ENCODE measurements around the gene GAB2.

GAB2 gene

DNA sequence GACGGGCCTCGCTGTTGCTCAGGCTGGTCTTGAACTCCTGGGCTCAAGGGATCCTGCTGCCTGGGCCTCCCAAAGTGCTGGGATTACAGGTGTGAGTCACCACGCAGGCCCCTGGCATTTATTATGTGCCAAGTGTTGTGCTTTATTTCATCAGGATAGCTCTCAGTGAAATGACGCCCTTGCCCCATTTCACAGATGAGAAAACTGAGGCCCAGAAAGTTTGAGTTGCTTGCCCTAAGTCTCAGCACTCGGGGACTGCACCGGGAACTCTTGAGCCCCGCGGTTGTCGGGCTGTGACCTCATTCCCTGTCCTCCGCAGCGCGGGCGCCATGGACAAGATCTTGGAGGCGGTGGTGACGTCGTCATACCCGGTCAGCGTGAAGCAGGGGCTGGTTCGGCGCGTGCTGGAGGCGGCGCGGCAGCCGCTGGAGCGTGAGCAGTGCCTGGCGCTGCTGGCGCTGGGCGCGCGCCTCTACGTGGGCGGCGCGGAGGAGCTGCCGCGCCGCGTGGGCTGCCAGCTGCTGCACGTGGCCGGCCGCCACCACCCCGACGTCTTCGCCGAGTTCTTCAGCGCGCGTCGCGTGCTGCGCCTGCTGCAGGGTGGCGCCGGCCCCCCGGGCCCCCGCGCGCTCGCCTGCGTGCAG, 221.6 kb downstream of the GAB2 start:
- TF ChIP-seq, protein P1, sequence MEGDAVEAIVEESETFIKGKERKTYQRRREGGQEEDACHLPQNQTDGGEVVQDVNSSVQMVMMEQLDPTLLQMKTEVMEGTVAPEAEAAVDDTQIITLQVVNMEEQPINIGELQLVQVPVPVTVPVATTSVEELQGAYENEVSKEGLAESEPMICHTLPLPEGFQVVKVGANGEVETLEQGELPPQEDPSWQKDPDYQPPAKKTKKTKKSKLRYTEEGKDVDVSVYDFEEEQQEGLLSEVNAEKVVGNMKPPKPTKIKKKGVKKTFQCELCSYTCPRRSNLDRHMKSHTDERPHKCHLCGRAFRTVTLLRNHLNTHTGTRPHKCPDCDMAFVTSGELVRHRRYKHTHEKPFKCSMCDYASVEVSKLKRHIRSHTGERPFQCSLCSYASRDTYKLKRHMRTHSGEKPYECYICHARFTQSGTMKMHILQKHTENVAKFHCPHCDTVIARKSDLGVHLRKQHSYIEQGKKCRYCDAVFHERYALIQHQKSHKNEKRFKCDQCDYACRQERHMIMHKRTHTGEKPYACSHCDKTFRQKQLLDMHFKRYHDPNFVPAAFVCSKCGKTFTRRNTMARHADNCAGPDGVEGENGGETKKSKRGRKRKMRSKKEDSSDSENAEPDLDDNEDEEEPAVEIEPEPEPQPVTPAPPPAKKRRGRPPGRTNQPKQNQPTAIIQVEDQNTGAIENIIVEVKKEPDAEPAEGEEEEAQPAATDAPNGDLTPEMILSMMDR (IDR thresholded peaks at IDR 0.05): no peak
- no peak overlapping the region for H3K4me3 ChIP-seq
- DNase-seq (ENCODE audit: low spot score): no peak
- no peak overlapping the region for H3K27ac ChIP-seq

DNA sequence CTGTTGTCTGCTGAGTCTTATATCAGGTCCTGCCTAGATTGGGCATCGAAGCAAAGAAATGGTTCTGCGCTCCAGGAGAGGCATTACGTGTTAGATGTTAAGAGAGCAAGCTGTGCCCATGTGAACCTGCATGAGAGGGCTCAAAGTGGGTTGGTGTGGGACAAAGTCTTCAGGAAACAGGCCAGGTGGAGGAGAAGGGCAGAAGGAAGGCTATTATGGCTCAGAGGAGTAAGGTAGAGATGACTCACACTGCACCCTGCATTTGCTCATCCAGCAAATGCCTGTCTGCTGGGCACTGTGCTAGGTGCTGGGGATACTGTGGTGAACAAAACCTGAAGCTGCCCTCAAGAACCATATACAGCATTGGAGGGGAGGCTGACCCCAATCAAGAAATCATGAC, 223.1 kb downstream of the GAB2 start:
- TF ChIP-seq, protein P1 (IDR thresholded peaks at IDR 0.05): no peak
- Histone ChIP-seq H3K4me3 (no peak overlapping the region), H3K27ac (peak overlapping the region in 1 of 2 donors; percentile 1)
- no peak for DNase-seq (ENCODE audit: low spot score)

DNA sequence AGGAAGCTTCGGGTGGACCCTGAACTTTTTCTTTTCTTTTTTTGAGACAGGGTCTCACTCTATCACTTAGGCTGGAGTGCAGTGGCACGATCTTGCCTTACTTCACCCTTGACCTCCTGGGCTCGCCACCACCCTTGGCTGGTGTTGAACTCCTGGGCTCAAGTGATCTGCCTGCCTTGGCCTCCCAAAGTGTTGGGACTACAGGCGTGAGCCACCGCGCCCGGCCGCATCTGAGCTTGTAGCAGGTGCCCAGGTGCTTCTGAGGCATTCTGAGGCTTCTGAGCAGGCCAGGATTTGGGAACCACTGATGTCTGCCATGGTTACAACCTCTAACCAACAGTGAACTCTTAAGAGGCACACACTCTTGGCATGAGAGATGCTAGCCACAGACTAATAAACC, 223.8 kb downstream of the GAB2 start:
- TF ChIP-seq, protein P1 (IDR thresholded peaks at IDR 0.05): no peak
- no peak for DNase-seq (ENCODE audit: low spot score)
- no peak overlapping the region for H3K4me3 ChIP-seq
- peak overlapping the region; percentile 45 to 47 for H3K27ac ChIP-seq

DNA sequence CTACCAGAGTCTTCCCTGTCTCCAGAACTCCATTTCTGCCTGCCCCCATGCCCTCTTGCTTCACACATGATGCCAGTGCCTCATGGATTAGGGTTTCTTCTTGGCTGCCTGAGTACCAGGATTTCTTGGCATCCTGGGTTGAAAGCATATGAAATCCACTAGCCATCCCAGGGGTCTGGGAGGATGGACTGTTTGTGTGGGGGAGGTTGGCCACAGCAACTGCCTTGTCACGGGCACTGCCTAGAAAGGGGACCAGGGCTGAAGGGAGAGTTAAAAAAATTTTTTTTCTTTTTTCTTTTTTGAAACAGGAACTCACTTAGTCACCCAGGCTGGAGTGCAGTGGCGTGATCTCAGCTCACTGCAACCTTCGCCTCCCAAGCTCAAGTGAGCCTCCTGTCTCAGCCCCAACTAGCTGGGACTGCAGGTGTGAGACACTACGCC, 224.7 kb downstream of the GAB2 start:
- H3K4me3 ChIP-seq: peak overlapping the region; percentile 37
- DNase-seq (ENCODE audit: low spot score): no peak
- peak overlapping the region; percentile 47 to 77 for H3K27ac ChIP-seq

DNA sequence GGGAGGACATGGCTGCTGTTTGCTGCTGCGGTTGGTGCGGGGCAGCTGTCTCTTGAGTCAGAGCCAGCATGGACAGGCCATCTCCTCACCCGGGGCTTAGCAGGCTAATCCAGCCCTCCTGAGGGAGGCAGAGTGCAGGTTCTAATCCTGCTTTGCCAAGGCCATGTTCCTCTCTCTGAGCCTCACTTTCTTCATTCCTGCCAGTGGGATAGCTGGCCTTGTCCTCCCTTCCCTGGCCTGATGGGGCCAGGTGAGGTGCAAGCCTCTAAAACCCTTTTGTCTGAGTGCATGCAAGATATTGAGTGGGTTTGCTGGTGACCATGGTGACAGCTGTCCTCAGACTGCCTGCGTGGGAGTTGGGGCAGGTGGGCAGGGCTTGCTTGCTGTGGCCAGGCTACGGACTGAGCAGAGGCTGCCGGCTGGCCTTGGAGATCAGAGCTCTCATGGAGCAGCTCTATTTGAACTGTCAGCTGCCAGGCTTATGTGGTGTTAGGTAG, 225.3 kb downstream of the GAB2 start:
- peak overlapping the region; percentile 47 to 77 for H3K27ac ChIP-seq
- TF ChIP-seq, protein P1 (IDR thresholded peaks at IDR 0.05): no peak
- no peak for DNase-seq (ENCODE audit: low spot score)
- H3K4me3 ChIP-seq: peak overlapping the region; percentile 37

More for the DNA sequence above, 224.7 kb downstream of the GAB2 start:
- TF ChIP-seq, protein P1 (IDR thresholded peaks at IDR 0.05): no peak

DNA sequence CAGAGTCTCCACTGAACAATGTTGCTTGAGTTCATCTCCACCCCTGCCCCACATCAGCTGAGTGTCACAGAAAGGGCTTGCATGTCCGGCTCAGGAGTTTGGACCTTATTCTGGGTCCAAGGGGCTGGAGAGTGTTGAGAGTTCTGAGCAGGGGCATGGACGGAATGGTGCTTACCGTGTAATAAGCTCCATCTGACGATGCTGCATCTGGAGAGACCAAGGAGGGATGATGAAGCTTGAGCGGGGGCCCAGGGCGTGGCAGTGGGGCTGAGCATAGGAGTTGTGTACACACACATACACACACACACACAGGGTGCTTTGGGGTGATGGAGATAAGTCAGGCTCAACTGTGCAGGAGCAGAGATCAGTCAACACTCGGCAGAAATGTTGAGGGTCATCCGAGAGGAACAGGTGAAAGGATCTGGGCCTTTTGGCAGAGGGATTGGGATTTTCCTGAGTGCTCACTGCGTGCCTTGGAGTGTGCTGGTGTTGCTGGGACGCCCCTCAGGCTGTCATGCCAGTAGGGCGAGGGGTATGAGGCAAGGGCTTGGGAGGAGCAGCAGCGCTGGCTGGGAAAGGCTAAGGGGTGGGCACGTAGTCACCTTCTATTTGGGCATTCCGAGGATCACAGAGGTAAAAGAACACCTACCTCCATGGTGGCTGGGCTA, 226.6 kb downstream of the GAB2 start:
- DNase-seq (ENCODE audit: low spot score): no peak
- Histone ChIP-seq H3K4me3 (peak overlapping the region; percentile 92), H3K27ac (peak overlapping the region; percentile 52 to 92)
- TF ChIP-seq, protein P1 (IDR thresholded peaks at IDR 0.05): no peak

Measured in coronary artery (tissue), 2 donors.